Astrocyte of the cerebellum (primary cell): Measurements from ENCODE around the gene GDF2.

Experiments used
- DNase-seq: peaks from one replicate; pipeline ENCODE4 v3.0.0-alpha.2; 2011; ENCODE audit warnings: low read depth
- H3K4me3 ChIP-seq: 2 replicates; pipeline ENCODE4 v1.5.1; 2011; ENCODE audit warnings: mild to moderate bottlenecking, low read depth, low read length, moderate library complexity
- in situ Hi-C: cut with HindIII; loops from 2 replicates; pipeline ENCODE4 v1.10.0; 2017; ENCODE audit warnings: low sequenced_read_pairs
- TF ChIP-seq, protein P1 (sequence below): IDR thresholded peaks from 2 replicates; pipeline ENCODE4 v1.5.1; 2012; ENCODE audit warnings: low read length, low read depth, moderate library complexity, mild to moderate bottlenecking; ENCODE audit errors: missing control alignments

Gene GDF2

DNA sequence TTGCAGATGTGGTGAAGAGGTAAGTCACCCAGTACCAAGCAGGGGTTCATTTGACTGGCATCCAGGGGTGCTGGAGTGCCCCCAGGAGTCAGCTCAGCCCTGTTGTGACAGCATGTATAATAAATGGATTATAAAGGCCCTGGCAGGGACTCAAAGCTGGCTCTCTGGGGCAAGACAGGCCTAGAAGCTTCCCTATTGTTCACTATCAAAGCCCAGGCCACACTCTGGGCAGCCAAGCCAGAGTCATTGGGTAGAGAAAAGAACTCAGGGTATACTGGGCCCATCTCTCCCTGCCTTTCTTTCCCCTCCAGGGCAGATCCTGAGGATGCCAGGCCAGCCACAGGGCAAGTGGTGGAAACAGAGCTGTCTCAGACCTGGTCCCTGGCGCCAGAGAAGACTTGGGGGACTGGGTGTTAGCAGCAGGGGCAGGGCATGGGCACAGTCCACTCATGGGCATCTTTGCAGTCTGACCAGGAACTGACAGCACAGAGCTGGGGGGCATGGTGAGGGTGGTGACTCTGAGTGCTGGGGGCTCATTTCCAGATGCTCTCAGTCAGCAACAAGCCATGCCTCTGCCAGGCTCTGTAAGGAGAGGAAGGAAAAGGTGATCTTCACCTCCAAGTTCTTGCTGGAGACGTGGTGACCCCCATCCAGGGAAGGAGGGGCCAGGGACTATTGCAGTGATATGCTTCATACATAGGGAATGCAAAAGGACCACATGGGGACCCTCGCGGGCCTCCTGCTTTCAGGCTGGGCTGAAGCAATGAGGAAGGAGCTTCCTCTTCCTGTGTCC is 37.6 kb downstream of the GDF2 start:
- DNase-seq: no peak
- H3K4me3 ChIP-seq: no peak overlapping the region
- in situ Hi-C loops: no loop called here
- TF ChIP-seq, protein P1, sequence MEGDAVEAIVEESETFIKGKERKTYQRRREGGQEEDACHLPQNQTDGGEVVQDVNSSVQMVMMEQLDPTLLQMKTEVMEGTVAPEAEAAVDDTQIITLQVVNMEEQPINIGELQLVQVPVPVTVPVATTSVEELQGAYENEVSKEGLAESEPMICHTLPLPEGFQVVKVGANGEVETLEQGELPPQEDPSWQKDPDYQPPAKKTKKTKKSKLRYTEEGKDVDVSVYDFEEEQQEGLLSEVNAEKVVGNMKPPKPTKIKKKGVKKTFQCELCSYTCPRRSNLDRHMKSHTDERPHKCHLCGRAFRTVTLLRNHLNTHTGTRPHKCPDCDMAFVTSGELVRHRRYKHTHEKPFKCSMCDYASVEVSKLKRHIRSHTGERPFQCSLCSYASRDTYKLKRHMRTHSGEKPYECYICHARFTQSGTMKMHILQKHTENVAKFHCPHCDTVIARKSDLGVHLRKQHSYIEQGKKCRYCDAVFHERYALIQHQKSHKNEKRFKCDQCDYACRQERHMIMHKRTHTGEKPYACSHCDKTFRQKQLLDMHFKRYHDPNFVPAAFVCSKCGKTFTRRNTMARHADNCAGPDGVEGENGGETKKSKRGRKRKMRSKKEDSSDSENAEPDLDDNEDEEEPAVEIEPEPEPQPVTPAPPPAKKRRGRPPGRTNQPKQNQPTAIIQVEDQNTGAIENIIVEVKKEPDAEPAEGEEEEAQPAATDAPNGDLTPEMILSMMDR: no peak

DNA sequence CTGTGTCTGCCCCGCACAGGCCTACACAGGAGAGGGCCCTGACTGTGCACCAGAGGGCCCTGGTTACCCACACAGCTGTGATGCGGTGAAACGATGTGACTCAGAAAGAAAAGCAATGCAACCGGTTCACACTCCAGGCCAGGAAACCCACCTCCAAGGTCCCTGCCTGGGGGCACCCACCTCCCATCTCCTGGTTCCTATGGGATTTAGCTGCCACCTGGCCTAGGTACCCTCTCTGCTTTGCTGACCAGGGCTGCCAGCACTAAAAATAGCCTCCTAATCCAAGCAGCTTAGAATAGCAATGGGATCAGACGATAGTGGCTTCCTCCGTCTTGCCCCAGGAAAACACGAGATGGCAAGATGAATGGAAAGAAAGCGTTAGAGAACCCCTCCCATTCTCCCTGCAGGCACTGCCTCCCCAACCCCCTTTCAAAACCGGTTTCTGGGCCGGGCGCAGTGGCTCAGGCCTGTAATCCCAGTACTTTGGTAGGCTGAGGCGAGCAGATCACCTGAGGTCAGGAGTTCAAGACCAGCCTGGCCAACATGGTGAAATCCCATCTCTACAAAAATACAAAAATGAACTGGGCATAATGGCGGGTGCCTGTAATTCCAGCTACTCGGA is 38.3 kb downstream of the GDF2 start:
- TF ChIP-seq, protein P1: no peak
- no peak for DNase-seq
- in situ Hi-C loops: no loop called here
- no peak overlapping the region for H3K4me3 ChIP-seq

DNA sequence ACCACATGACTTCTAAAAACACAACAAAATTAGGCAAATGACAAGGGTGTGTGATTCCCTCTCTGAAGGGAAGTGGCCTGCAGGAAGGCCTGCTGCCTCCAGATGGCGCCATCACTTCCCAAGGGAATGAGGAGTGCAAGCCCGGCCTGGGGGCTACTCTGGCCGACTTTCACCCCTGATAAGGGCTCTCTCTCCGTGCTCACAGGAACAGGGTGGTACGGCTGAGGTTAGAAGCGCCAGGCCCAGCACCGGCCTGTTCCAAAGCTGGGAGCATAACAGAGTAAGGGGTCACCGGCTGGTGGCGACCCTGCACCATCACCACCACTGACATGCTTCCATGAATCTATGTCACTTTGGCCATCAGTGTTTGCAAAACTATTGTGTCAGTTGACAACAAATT is 39.0 kb downstream of the GDF2 start:
- TF ChIP-seq, protein P1: peak; percentile 86
- in situ Hi-C loops: no loop called here
- no peak overlapping the region for H3K4me3 ChIP-seq
- no peak for DNase-seq

DNA sequence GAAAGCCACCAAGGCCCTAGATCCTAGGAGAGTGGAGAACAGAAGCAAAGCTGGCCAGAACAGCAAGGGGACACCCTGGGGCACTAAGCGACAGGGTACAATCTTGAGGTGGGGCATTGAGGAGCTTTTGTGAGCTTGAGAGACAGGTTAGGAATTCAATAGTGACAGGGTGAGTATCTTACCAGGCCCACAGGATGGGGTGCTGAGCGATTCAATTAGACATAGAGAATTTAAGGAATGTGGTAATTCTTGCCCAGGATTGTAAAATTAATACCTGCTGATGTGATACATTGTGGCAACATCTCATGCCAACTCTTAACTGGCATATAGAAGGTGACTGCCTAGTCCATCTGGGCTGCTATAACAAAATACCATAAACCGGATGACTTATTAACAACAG is 39.9 kb downstream of the GDF2 start:
- in situ Hi-C loops: no loop called here
- H3K4me3 ChIP-seq: no peak overlapping the region
- TF ChIP-seq, protein P1: no peak
- no peak for DNase-seq

DNA sequence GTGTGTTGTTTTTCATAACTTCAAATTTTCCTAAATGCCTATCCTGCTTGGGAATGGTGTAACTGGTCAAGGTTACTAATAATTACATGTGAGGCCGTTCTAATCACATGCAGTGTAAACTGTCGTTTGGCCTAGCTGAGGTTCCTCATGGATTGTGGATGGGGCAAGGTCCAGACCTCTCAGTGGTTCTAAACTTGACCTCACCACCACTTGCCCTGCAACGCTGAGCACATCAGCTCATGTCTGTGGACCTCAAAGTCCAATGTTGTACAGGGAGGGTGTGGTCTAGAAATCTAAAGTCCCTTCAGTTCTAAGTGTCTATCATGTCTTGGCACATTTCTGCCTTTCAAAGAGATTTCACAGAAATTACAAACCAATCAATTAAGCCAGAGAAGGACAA is 41.5 kb downstream of the GDF2 start:
- in situ Hi-C loops: no loop called here
- TF ChIP-seq, protein P1: no peak
- no peak for DNase-seq
- no peak overlapping the region for H3K4me3 ChIP-seq

DNA sequence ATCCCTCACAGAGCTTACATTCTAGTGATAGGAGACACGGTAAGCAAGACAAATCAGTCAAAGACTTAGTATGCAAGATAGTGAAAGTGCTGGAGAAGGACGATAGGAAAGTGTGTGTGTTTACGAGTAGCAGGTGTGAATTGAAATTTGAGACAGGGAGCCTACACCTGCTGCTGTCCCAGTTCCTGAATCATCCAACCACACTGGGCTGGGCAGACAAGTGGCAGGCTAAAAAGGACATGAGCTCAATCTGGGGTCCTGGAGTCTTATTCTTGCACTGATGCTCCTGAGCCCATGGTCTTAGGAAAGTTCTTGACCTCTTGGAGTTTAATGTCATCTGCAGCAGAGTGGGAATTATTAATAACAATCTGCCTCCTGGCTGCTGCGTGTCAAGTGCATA is 42.1 kb downstream of the GDF2 start:
- in situ Hi-C loops: no loop called here
- TF ChIP-seq, protein P1: no peak
- no peak for DNase-seq
- H3K4me3 ChIP-seq: no peak overlapping the region
